GM23338 (cell line): ENCODE results near the gene LRMDA. TPM values are rescaled to one million over a fixed set of nuclear protein-coding genes. Genes with fewer than 3 reads are reported as not detected.

Experiments used
- ATAC-seq: fragments of 200-7000 bp; cut with Tn5 transposase; 3 replicates; pipeline ENCODE4 v1.9.1; 2020
- DNase-seq: peaks from one replicate; pipeline ENCODE4 v3.0.0-alpha.2; 2015; ENCODE audit warnings: low spot score
- H2AFZ ChIP-seq: fragments of 200-600 bp; sonication (generic); 2 replicates; pipeline ENCODE4 v1.8.0; 2016; ENCODE audit warnings: antibody characterized with exemption, mild to moderate bottlenecking, moderate library complexity
- H3F3A ChIP-seq: fragments of 200-600 bp; sonication (generic); replicated peaks from 2 replicates; pipeline ENCODE4 v1.8.0; 2017; ENCODE audit warnings: antibody characterized with exemption, mixed run types, low read depth
- H3K27ac ChIP-seq: fragments of 200-600 bp; sonication (generic); 2 replicates; pipeline ENCODE4 v1.6.1; 2016; ENCODE audit warnings: low read depth
- H3K27me3 ChIP-seq: fragments of 200-600 bp; sonication (generic); 2 replicates; pipeline ENCODE4 v1.8.0; 2016; ENCODE audit warnings: mild to moderate bottlenecking, mixed run types, moderate library complexity; ENCODE audit not compliant: insufficient read depth
- H3K36me3 ChIP-seq: fragments of 200-600 bp; sonication (generic); 2 replicates; pipeline ENCODE4 v1.8.0; 2016; ENCODE audit warnings: mild to moderate bottlenecking; ENCODE audit not compliant: insufficient read depth
- H3K4me1 ChIP-seq: fragments of 200-600 bp; sonication (generic); 2 replicates; pipeline ENCODE4 v1.8.0; 2016; ENCODE audit warnings: mild to moderate bottlenecking, moderate library complexity; ENCODE audit not compliant: insufficient read depth
- H3K4me2 ChIP-seq: fragments of 200-600 bp; sonication (generic); 2 replicates; pipeline ENCODE4 v1.7.1; 2017; ENCODE audit warnings: mixed run types
- H3K4me3 ChIP-seq: fragments of 200-600 bp; sonication (generic); 2 replicates; pipeline ENCODE4 v1.6.1; 2016; ENCODE audit warnings: mixed run types
- H3K79me2 ChIP-seq: fragments of 200-600 bp; sonication (generic); replicated peaks from 2 replicates; pipeline ENCODE4 v1.8.0; 2017; ENCODE audit warnings: mild to moderate bottlenecking; ENCODE audit not compliant: insufficient read depth
- H3K9me2 ChIP-seq: fragments of 200-600 bp; sonication (generic); 2 replicates; pipeline ENCODE4 v1.8.0; 2017; ENCODE audit not compliant: insufficient read depth
- H4K20me1 ChIP-seq: fragments of 200-600 bp; sonication (generic); replicated peaks from 2 replicates; pipeline ENCODE4 v1.8.0; 2017; ENCODE audit warnings: mild to moderate bottlenecking; ENCODE audit not compliant: insufficient read depth
- H3K27ac Mint-ChIP-seq: 2 replicates; pipeline ENCODE4 v1.8.0; 2020; ENCODE audit warnings: inconsistent platforms, mild to moderate bottlenecking, moderate library complexity, mixed read lengths
- H3K27me3 Mint-ChIP-seq: 3 replicates; pipeline ENCODE4 v1.8.0; 2022; ENCODE audit warnings: low read depth, mild to moderate bottlenecking, moderate library complexity, mixed read lengths, inconsistent platforms; ENCODE audit not compliant: insufficient read depth, poor library complexity
- H3K36me3 Mint-ChIP-seq: 3 replicates; pipeline ENCODE4 v1.8.0; 2021; ENCODE audit warnings: low read depth, mild to moderate bottlenecking, inconsistent platforms, moderate library complexity, mixed read lengths
- H3K4me1 Mint-ChIP-seq: 3 replicates; pipeline ENCODE4 v1.8.0; 2020; ENCODE audit warnings: mild to moderate bottlenecking, inconsistent platforms, mixed read lengths
- H3K4me3 Mint-ChIP-seq: 3 replicates; pipeline ENCODE4 v1.8.0; 2021; ENCODE audit warnings: moderate library complexity, mild to moderate bottlenecking, inconsistent platforms, mixed read lengths
- H3K9me3 Mint-ChIP-seq: 3 replicates; pipeline ENCODE4 v1.8.0; 2020; ENCODE audit warnings: moderate library complexity, mild to moderate bottlenecking, inconsistent platforms, mixed read lengths
- EZH2phosphoT487 ChIP-seq: fragments of 200-600 bp; sonication (generic); IDR thresholded peaks from one replicate; pipeline ENCODE4 v1.8.1; 2018; ENCODE audit warnings: antibody characterized with exemption; ENCODE audit not compliant: unreplicated experiment
- NANOG ChIP-seq: IDR thresholded peaks from 2 replicates; pipeline ENCODE4 v1.6.1; 2016; ENCODE audit warnings: antibody characterized with exemption, borderline replicate concordance
- POLR2AphosphoS5 ChIP-seq: IDR thresholded peaks from 2 replicates; pipeline ENCODE4 v1.6.1; 2016; ENCODE audit warnings: antibody characterized with exemption, low read depth
- STAT1 ChIP-seq: IDR thresholded peaks from one replicate; pipeline ENCODE4 v1.6.1; 2016; ENCODE audit warnings: antibody characterized with exemption; ENCODE audit not compliant: unreplicated experiment
- ZNF331 ChIP-seq: fragments of 250-450 bp; sonication (Bioruptor Pico); IDR thresholded peaks from 2 replicates; pipeline ENCODE4 v1.5.0; 2020; ENCODE audit warnings: low read depth, mild to moderate bottlenecking, moderate library complexity
- polyA plus RNA-seq: library from polyadenylated mRNA; unstranded; fragments of >200 nt; fragmentation: Nextera tagmentation; extraction: Ambion mirVana; gene quantifications from 2 replicates; pipeline ENCODE4 v1.2.1, GENCODE V29; 2016
- total RNA-seq: library from RNA; depleted of rRNA; stranded (reverse); fragments of >200 nt; shearing (Covaris generic); gene quantifications from 2 replicates; pipeline ENCODE4 v1.2.3, GENCODE V29; 2014
- TF ChIP-seq, protein P1 (sequence below): fragments of 250-450 bp; sonication (Bioruptor Pico); IDR thresholded peaks from 2 replicates; pipeline ENCODE4 v1.5.0; 2020; ENCODE audit warnings: mild to moderate bottlenecking, moderate library complexity
- TF ChIP-seq, protein P2 (sequence below): IDR thresholded peaks from 2 replicates; pipeline ENCODE4 v1.6.1; 2016; ENCODE audit warnings: antibody characterized with exemption

LRMDA gene
- total and polyA plus RNA-seq, 2 experiments from 2014 or later, result 0.90 to 1.8 TPM

DNA sequence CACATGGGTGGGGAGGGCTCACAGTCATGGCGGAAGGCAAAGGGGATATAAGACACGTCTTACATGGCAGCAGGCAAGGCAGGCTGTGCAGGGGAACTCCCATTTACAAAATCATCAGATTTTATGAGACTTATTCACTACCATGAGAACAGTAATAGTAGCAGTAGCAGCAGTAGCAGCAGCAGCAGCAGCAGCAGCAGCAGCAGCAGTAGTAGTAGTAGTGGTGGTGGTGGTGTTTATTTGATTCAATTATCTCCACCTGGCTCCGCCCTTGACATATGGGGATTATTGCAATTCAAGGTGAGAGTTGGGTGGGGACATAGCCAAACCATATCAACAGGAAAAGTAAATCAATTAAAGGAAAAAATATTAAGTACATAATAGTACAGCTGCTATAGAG lies 184.7 kb downstream of the LRMDA start (continued):
- TF ChIP-seq, protein P1, sequence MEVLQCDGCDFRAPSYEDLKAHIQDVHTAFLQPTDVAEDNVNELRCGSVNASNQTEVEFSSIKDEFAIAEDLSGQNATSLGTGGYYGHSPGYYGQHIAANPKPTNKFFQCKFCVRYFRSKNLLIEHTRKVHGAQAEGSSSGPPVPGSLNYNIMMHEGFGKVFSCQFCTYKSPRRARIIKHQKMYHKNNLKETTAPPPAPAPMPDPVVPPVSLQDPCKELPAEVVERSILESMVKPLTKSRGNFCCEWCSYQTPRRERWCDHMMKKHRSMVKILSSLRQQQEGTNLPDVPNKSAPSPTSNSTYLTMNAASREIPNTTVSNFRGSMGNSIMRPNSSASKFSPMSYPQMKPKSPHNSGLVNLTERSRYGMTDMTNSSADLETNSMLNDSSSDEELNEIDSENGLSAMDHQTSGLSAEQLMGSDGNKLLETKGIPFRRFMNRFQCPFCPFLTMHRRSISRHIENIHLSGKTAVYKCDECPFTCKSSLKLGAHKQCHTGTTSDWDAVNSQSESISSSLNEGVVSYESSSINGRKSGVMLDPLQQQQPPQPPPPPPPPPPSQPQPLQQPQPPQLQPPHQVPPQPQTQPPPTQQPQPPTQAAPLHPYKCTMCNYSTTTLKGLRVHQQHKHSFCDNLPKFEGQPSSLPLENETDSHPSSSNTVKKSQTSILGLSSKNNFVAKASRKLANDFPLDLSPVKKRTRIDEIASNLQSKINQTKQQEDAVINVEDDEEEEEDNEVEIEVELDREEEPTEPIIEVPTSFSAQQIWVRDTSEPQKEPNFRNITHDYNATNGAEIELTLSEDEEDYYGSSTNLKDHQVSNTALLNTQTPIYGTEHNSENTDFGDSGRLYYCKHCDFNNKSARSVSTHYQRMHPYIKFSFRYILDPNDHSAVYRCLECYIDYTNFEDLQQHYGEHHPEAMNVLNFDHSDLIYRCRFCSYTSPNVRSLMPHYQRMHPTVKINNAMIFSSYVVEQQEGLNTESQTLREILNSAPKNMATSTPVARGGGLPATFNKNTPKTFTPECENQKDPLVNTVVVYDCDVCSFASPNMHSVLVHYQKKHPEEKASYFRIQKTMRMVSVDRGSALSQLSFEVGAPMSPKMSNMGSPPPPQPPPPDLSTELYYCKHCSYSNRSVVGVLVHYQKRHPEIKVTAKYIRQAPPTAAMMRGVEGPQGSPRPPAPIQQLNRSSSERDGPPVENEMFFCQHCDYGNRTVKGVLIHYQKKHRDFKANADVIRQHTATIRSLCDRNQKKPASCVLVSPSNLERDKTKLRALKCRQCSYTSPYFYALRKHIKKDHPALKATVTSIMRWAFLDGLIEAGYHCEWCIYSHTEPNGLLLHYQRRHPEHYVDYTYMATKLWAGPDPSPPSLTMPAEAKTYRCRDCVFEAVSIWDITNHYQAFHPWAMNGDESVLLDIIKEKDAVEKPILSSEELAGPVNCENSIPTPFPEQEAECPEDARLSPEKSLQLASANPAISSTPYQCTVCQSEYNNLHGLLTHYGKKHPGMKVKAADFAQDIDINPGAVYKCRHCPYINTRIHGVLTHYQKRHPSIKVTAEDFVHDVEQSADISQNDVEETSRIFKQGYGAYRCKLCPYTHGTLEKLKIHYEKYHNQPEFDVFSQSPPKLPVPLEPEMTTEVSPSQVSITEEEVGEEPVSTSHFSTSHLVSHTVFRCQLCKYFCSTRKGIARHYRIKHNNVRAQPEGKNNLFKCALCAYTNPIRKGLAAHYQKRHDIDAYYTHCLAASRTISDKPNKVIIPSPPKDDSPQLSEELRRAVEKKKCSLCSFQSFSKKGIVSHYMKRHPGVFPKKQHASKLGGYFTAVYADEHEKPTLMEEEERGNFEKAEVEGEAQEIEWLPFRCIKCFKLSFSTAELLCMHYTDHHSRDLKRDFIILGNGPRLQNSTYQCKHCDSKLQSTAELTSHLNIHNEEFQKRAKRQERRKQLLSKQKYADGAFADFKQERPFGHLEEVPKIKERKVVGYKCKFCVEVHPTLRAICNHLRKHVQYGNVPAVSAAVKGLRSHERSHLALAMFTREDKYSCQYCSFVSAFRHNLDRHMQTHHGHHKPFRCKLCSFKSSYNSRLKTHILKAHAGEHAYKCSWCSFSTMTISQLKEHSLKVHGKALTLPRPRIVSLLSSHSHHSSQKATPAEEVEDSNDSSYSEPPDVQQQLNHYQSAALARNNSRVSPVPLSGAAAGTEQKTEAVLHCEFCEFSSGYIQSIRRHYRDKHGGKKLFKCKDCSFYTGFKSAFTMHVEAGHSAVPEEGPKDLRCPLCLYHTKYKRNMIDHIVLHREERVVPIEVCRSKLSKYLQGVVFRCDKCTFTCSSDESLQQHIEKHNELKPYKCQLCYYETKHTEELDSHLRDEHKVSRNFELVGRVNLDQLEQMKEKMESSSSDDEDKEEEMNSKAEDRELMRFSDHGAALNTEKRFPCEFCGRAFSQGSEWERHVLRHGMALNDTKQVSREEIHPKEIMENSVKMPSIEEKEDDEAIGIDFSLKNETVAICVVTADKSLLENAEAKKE, result no peak
- TF ChIP-seq, protein P2, sequence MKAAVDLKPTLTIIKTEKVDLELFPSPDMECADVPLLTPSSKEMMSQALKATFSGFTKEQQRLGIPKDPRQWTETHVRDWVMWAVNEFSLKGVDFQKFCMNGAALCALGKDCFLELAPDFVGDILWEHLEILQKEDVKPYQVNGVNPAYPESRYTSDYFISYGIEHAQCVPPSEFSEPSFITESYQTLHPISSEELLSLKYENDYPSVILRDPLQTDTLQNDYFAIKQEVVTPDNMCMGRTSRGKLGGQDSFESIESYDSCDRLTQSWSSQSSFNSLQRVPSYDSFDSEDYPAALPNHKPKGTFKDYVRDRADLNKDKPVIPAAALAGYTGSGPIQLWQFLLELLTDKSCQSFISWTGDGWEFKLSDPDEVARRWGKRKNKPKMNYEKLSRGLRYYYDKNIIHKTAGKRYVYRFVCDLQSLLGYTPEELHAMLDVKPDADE, result no peak
- no peak for TF ChIP-seq NANOG
- TF ChIP-seq POLR2AphosphoS5, result no peak

DNA sequence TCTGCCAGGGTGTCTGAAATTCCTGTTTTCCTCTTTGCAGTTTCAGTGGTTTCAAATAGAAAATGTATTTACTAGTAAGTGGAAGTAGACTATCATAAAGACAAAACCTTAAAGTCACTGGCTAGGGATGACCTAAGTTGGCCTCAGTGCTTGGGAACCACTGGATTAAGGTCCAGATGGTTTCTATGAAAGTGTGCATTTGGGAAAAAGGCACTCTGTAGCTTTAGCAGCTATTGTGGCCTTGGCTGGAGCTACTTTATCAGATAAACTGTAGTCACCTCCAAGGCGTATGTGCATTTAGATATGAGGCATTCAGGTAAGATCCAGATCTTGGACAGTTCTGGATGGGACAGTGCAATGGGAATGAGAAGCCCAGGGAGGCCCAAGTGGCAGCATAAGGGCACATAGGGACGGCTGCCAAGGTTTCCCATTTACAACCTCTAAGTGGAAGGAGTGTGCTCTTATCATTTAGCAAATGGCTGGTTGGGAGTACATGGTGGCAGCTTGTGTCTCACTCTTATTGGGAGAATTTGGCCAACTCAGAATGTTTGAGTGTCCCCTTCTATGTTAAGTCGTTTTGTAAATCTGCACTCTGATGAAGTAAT lies 185.6 kb downstream of the LRMDA start:
- Histone ChIP-seq H3K4me2 (no peak overlapping the region), H3K36me3 (no peaks in the 10 kb centered on the region), H3K4me1 (peaks cover 23% of the 10 kb centered on the region), H3K27ac (no peak overlapping the region), H3K79me2 (no peaks in the 10 kb centered on the region), H4K20me1 (no peaks in the 10 kb centered on the region; the same call in 1 of the 2 replicates), H3K4me3 (no peak overlapping the region), H3K9me2 (no peaks in the 10 kb centered on the region), H3F3A (no peaks in the 10 kb centered on the region), H2AFZ (no peak overlapping the region), H3K27me3 (peaks cover 5% of the 10 kb centered on the region; the same call in 1 of the 2 replicates)
- Mint-ChIP-seq H3K36me3 (no peaks in the 10 kb centered on the region), H3K27me3 (peaks cover 2% of the 10 kb centered on the region), H3K9me3 (no peaks in the 10 kb centered on the region), H3K4me3 (no peak overlapping the region), H3K27ac (no peak overlapping the region), H3K4me1 (peaks cover 12% of the 10 kb centered on the region; the same call in 2 of the 3 replicates)
- no peak for DNase-seq
- no peak for ATAC-seq
- TF ChIP-seq, protein P2, result no peak
- TF ChIP-seq, protein P1, result no peak
- TF ChIP-seq STAT1 (no peak), ZNF331 (CRISPR knock-in tag) (no peak), EZH2phosphoT487 (no peak)
